Measurements from ENCODE around the gene SERPINA12. TPM values are rescaled to one million over a fixed set of nuclear protein-coding genes. Genes with fewer than 3 reads are reported as not detected.

SERPINA12 gene
- total RNA-seq, 1 donor from 2014 or later = not detected

Other genes starting within 250 kb of the SERPINA12 start
- gene SERPINA10, start 216.2 kb downstream of the SERPINA12 start, total RNA-seq = not detected
- gene SERPINA6, start 186.1 kb downstream of the SERPINA12 start, total RNA-seq = not detected
- not detected for gene SERPINA2, start 142.8 kb downstream of the SERPINA12 start, total RNA-seq
- gene SERPINA1, start 120.9 kb downstream of the SERPINA12 start, total RNA-seq = 2.5 TPM
- gene SERPINA11, start 56.7 kb downstream of the SERPINA12 start, total RNA-seq = not detected
- not detected for gene SERPINA9, start 33.3 kb downstream of the SERPINA12 start, total RNA-seq
- not detected for gene SERPINA4, start 52.0 kb upstream of the SERPINA12 start, total RNA-seq
- not detected for gene SERPINA5, start 72.0 kb upstream of the SERPINA12 start, total RNA-seq
- 1.5 TPM for gene SERPINA3, start 102.9 kb upstream of the SERPINA12 start, total RNA-seq